Testis (tissue), 3 donors: ENCODE data around the gene C3orf49. TPM values are rescaled to one million over a fixed set of nuclear protein-coding genes. Genes with fewer than 3 reads are reported as not detected.

ENCODE experiments used
- DNase-seq: peaks from one replicate; pipeline ENCODE4 v3.0.0-alpha.2; 2019
- H3K27ac ChIP-seq, 2 donors: fragments of 200-600 bp; sonication (generic); one replicate each; pipeline ENCODE4 v1.5.1; 2019
- H3K27me3 ChIP-seq: fragments of 200-600 bp; sonication (generic); one replicate; pipeline ENCODE4 v1.5.1; 2019
- H3K36me3 ChIP-seq: fragments of 200-600 bp; sonication (generic); one replicate; pipeline ENCODE4 v1.5.1; 2017; ENCODE audit warnings: low read depth; ENCODE audit errors: missing control alignments
- H3K4me1 ChIP-seq: fragments of 200-600 bp; sonication (generic); one replicate; pipeline ENCODE4 v1.5.1; 2019
- H3K4me3 ChIP-seq, 2 donors: fragments of 200-600 bp; sonication (generic); one replicate each; pipeline ENCODE4 v1.5.1; 2017 to 2019
- H3K9me3 ChIP-seq: fragments of 200-600 bp; sonication (generic); one replicate; pipeline ENCODE4 v1.5.1; 2017
- POLR2A ChIP-seq: fragments of 450-650 bp; IDR thresholded peaks from one replicate; pipeline ENCODE4 v1.6.1; 2017; ENCODE audit warnings: antibody characterized with exemption, mild to moderate bottlenecking, moderate library complexity
- WGBS, 2 donors: methylation state at CpG; one replicate each; pipeline ENCODE4 v1.1.5; 2018; 5-methylcytosine and 5-hydroxymethylcytosine counted together
- intact Hi-C: fragments of 100-400 bp; cut with DNase I; formaldehyde crosslinking; loops from one replicate; pipeline ENCODE4 v1.15.1; 2023; ENCODE audit warnings: low total_unique reads
- polyA plus RNA-seq: library from polyadenylated mRNA; stranded (reverse); fragments of 350-450 nt; fragmentation: Illumina TruSeq; extraction: RNeasy Lipid Tissue Mini Kit (QIAGEN cat#74804); gene quantifications from one replicate; pipeline ENCODE4 v1.2.3, GENCODE V29; 2014; ENCODE audit warnings: low read depth, low replicate concordance; ENCODE audit not compliant: insufficient read depth
- total RNA-seq, 2 donors: library from RNA; depleted of rRNA; stranded (reverse); fragments of >200 nt; gene quantifications; one replicate each; pipeline ENCODE4 v1.2.3, GENCODE V29; 2016
- TF ChIP-seq, protein P1 (sequence below), 3 experiments: fragments of 450-650 bp in 2 of 3; fragments of 200-600 bp in 1 of 3; sonication (generic) in 1 of 3; IDR thresholded peaks; one replicate each; pipeline ENCODE4 v1.5.1; 2016 to 2019; ENCODE audit warnings: antibody characterized with exemption in 3 of 3, mild to moderate bottlenecking in 2 of 3, moderate library complexity in 1 of 3

C3orf49 gene
- total and polyA plus RNA-seq, 3 donors from 2014 or later: 0.63 to 0.93 (median 0.66) TPM

DNA sequence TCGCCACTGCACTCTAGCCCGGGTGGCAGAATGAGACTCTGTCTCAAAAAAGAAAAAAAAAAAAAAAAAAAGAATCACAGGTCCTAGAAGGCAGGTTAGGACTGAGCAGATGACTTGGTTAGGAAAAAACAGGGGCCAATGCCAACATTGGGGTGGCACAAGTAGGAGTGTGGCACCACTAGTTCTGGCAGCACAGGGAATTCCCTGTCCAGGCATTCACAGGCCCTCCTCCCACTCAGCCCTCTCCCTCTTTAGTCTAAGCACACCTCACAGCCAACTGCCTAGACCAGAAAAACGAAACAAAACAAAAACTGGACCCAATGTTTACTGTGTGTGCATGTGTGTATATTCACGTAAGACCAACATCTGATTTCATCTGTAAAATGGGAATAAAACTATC, 34.0 kb downstream of the C3orf49 start:
- H3K27ac ChIP-seq: no peak overlapping the region
- no peaks in the 10 kb centered on the region for H3K4me1 ChIP-seq
- WGBS, 2 donors: 82 to 87% methylated on average over 4 of the region's 4 CpGs
- H3K9me3 ChIP-seq: no peaks in the 10 kb centered on the region
- intact Hi-C loops: no loop called here
- no peaks in the 10 kb centered on the region for H3K36me3 ChIP-seq
- H3K4me3 ChIP-seq: no peak overlapping the region
- TF ChIP-seq, protein P1, sequence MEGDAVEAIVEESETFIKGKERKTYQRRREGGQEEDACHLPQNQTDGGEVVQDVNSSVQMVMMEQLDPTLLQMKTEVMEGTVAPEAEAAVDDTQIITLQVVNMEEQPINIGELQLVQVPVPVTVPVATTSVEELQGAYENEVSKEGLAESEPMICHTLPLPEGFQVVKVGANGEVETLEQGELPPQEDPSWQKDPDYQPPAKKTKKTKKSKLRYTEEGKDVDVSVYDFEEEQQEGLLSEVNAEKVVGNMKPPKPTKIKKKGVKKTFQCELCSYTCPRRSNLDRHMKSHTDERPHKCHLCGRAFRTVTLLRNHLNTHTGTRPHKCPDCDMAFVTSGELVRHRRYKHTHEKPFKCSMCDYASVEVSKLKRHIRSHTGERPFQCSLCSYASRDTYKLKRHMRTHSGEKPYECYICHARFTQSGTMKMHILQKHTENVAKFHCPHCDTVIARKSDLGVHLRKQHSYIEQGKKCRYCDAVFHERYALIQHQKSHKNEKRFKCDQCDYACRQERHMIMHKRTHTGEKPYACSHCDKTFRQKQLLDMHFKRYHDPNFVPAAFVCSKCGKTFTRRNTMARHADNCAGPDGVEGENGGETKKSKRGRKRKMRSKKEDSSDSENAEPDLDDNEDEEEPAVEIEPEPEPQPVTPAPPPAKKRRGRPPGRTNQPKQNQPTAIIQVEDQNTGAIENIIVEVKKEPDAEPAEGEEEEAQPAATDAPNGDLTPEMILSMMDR (IDR thresholded peaks at IDR 0.05): no peak
- no peak for TF ChIP-seq POLR2A
- DNase-seq: no peak
- no peaks in the 10 kb centered on the region for H3K27me3 ChIP-seq

DNA sequence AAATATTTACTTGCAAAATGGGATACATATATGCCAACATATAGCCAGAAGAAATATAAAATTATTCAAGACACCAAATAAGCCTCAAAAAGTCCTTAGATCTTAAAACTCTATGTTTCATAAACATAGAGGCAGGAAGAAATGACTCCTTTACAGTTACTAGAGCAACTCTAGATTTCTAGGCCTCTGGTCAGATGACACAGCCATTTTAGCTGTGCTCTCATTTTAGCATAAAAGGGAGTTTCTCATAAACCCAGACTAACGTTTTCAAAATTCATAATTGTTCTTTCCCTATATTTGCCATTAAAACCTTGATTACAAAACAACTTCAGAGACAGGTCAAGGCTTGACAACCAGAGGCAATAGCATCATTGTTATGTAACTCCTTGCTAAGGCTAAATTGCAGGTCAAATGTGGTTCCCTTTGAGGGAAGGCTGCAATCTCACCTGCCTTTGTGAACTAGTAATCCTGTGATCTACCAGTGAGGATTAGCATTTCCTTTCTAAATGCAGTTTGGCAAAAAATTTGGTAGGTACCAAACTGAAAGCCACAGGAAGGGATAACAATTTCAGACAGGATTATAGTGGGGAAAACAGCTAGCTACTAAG, 36.3 kb downstream of the C3orf49 start:
- no peak for DNase-seq
- Histone ChIP-seq H3K27me3 (no peaks in the 10 kb centered on the region), H3K36me3 (no peaks in the 10 kb centered on the region), H3K9me3 (no peaks in the 10 kb centered on the region), H3K27ac (no peak overlapping the region), H3K4me1 (no peaks in the 10 kb centered on the region), H3K4me3 (no peak overlapping the region)
- WGBS, 2 donors: 40 to 45% methylated on average over 1 of the region's 1 CpG
- TF ChIP-seq, protein P1 (IDR thresholded peaks at IDR 0.05): no peak
- TF ChIP-seq POLR2A: no peak
- intact Hi-C loops: no loop called here

DNA sequence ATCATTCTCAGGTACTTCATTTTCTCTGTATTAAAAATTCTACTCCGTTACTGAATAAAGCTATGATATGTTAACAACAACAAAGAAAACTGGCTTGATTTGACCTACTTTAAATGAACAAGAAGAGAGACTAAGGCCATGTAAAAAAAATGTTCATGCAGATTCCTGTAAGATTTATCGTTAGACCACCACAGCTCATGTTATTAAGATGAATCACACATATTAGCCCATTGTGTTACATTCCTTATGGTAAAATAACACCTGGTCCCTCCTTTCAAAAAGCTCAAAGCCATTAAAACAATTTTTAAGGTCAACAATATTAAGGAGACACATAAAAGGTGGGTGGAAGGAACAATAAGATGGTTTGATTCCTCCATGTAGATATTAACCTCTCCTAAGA, 38.2 kb downstream of the C3orf49 start:
- no peak for TF ChIP-seq POLR2A
- TF ChIP-seq, protein P1 (IDR thresholded peaks at IDR 0.05): no peak
- intact Hi-C loops: no loop called here

DNA sequence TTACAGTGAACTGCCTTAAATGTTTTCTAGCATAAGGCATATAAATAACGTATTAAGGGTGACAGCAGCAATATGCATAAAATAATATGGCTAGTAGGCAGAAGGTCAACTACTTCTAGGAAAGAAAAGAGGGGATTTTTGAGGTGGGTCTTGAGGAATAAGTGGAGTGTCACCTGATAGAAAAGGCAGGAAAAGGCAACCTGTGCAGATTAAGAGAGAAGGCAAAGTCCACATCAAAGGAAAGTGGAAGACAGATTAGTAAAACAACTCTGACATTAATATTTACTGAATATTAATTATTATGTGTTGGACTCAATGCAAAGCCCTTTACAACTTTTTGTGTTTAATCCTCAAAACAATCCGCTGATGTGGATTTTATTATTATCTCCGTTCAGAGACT, 41.7 kb downstream of the C3orf49 start:
- no peaks in the 10 kb centered on the region for H3K9me3 ChIP-seq
- H3K4me1 ChIP-seq: peaks cover 14% of the 10 kb centered on the region
- H3K4me3 ChIP-seq: no peak overlapping the region
- intact Hi-C loops: no loop called here
- H3K36me3 ChIP-seq: no peaks in the 10 kb centered on the region
- no peak for DNase-seq
- no peak overlapping the region for H3K27ac ChIP-seq
- no peaks in the 10 kb centered on the region for H3K27me3 ChIP-seq
- TF ChIP-seq, protein P1 (IDR thresholded peaks at IDR 0.05): no peak
- no peak for TF ChIP-seq POLR2A
- WGBS, 2 donors: 83 to 89% methylated on average over 3 of the region's 3 CpGs

More for the DNA sequence above, 38.2 kb downstream of the C3orf49 start:
- H3K4me1 ChIP-seq: peaks cover under 1% of the 10 kb centered on the region
- H3K9me3 ChIP-seq: no peaks in the 10 kb centered on the region
- H3K4me3 ChIP-seq: no peak overlapping the region
- no peak for DNase-seq
- H3K36me3 ChIP-seq: no peaks in the 10 kb centered on the region
- WGBS, 2 donors: 95% methylated on average over 2 of the region's 2 CpGs
- no peak overlapping the region for H3K27ac ChIP-seq
- no peaks in the 10 kb centered on the region for H3K27me3 ChIP-seq

DNA sequence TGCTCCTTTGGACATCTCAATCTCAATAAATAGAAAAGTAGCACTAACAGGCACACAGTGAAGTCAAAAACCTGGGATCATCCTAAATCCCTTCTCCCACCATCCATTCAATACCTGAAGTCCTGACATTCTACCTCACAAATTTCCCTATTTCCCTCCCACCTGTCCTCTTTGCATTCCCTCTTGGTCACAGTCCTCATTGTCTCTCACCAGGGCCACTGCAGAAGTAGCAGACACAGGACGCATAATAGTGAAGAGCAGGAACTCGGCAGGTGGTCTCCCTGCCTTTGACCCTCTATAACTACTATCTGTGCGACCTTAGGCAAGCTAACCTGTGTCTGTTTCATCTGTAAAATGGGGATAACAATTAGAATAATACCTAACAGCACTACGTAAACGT, 42.2 kb downstream of the C3orf49 start:
- H3K36me3 ChIP-seq: no peaks in the 10 kb centered on the region
- TF ChIP-seq, protein P1 (IDR thresholded peaks at IDR 0.05): no peak
- no peak for TF ChIP-seq POLR2A
- H3K9me3 ChIP-seq: no peaks in the 10 kb centered on the region
- H3K4me1 ChIP-seq: peaks cover 14% of the 10 kb centered on the region
- intact Hi-C loops: no loop called here
- no peaks in the 10 kb centered on the region for H3K27me3 ChIP-seq
- no peak overlapping the region for H3K27ac ChIP-seq
- no peak overlapping the region for H3K4me3 ChIP-seq
- WGBS, 2 donors: 81 to 82% methylated on average over 5 of the region's 5 CpGs
- DNase-seq: no peak
